ENCODE data around the gene RBM15. TPM values are rescaled to one million over a fixed set of nuclear protein-coding genes. Genes with fewer than 3 reads are reported as not detected.
A peak's percentile ranks its signal among the peaks of the same experiment; 100 is the strongest.

Gene RBM15
- total and polyA plus RNA-seq, 2 experiments from 2014 or later, result 20.8 to 84.0 TPM

- peak; percentile 84 for TF ChIP-seq ZNF331 (CRISPR knock-in tag; IDR thresholded peaks at IDR 0.05; ENCODE audit: low read depth)
These were observed 19.6 kb upstream of the RBM15 start (continued) for GRCh38 chr1:110319332-110320167.

GRCh38 chr1:110320168-110320518, 19.0 kb upstream of the RBM15 start:
- H3F3A ChIP-seq (replicated peaks; ENCODE audit: low read depth), result no peaks in the 10 kb centered on the region
- Mint-ChIP-seq H3K4me1 (no peaks in the 10 kb centered on the region), H3K27me3 (ENCODE audit: insufficient read depth, low read depth, poor library complexity) (peaks cover 2% of the 10 kb centered on the region), H3K27ac (no peak overlapping the region), H3K4me3 (no peak overlapping the region), H3K9me3 (no peaks in the 10 kb centered on the region), H3K36me3 (ENCODE audit: low read depth) (no peaks in the 10 kb centered on the region)
- no peak overlapping the region for H3K4me2 ChIP-seq
- H3K79me2 ChIP-seq (replicated peaks; ENCODE audit: insufficient read depth), result no peaks in the 10 kb centered on the region
- H2AFZ ChIP-seq, result no peak overlapping the region
- H3K36me3 ChIP-seq (ENCODE audit: insufficient read depth), result no peaks in the 10 kb centered on the region
- DNase-seq (ENCODE audit: low spot score), result no peak
- H3K4me1 ChIP-seq (ENCODE audit: insufficient read depth), result no peaks in the 10 kb centered on the region
- H4K20me1 ChIP-seq (replicated peaks; ENCODE audit: insufficient read depth), result no peaks in the 10 kb centered on the region
- no peak for TF ChIP-seq STAT1 (IDR thresholded peaks at IDR 0.05; ENCODE audit: unreplicated experiment)
- TF ChIP-seq NANOG (IDR thresholded peaks at IDR 0.05; ENCODE audit: borderline replicate concordance), result no peak
- no peak for TF ChIP-seq ZNF331 (CRISPR knock-in tag; IDR thresholded peaks at IDR 0.05; ENCODE audit: low read depth)
- no peak for TF ChIP-seq ZNF462 (CRISPR knock-in tag; IDR thresholded peaks at IDR 0.05)
- no peak for TF ChIP-seq JUNB (IDR thresholded peaks at IDR 0.05; ENCODE audit: unreplicated experiment)
- TF ChIP-seq, protein P1, sequence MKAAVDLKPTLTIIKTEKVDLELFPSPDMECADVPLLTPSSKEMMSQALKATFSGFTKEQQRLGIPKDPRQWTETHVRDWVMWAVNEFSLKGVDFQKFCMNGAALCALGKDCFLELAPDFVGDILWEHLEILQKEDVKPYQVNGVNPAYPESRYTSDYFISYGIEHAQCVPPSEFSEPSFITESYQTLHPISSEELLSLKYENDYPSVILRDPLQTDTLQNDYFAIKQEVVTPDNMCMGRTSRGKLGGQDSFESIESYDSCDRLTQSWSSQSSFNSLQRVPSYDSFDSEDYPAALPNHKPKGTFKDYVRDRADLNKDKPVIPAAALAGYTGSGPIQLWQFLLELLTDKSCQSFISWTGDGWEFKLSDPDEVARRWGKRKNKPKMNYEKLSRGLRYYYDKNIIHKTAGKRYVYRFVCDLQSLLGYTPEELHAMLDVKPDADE (IDR thresholded peaks at IDR 0.05), result no peak
- no peak for TF ChIP-seq POLR2AphosphoS5 (IDR thresholded peaks at IDR 0.05; ENCODE audit: low read depth)
- TF ChIP-seq CREB1 (CRISPR knock-in tag; IDR thresholded peaks at IDR 0.05; ENCODE audit: low read depth), result no peak
- no peaks in the 10 kb centered on the region for H3K9me2 ChIP-seq (ENCODE audit: insufficient read depth)
- no peak for ATAC-seq
- H3K27ac ChIP-seq (ENCODE audit: low read depth), result no peak overlapping the region
- no peak overlapping the region for H3K4me3 ChIP-seq
- H3K27me3 ChIP-seq (ENCODE audit: insufficient read depth), result no peaks in the 10 kb centered on the region
